Naive thymus-derived CD8-positive, alpha-beta T cell (primary cell): ENCODE results near the gene KLF3. TPM values are rescaled to one million over a fixed set of nuclear protein-coding genes. Genes with fewer than 3 reads are reported as not detected.

Experiments
- ATAC-seq, 2 donors: fragments of 150-1000 bp; cut with Tn5 transposase in 1 of 2; sonication (Bioruptor Pico), chemical (Tn5 transposase) in 1 of 2; 1 replicate in 1 of 2; 2 replicates in 1 of 2; pipeline ENCODE4 v1.10.0; 2021; ENCODE audit warnings: mild to moderate bottlenecking in 2 of 2, moderate library complexity in 2 of 2
- POLR2A ChIA-PET: fragments of 350-600 bp; sonication (Branson Sonifier 250); formaldehyde crosslinking; loops from one replicate; lab custom pipeline; 2021; ENCODE audit warnings: antibody characterized with exemption; lab: Charles Lee
- DNase-seq, 10 donors: peaks; one replicate each; pipeline versions ENCODE4 v3.0.0 to v3.0.0-alpha.2; 2020 to 2022
- H3K27ac Mint-ChIP-seq, 10 donors: one replicate each; pipeline ENCODE4 v1.8.0; 2020 to 2022; ENCODE audit warnings: mild to moderate bottlenecking in 10 of 10, mixed read lengths in 10 of 10, moderate library complexity in 4 of 10, inconsistent platforms in 1 of 10
- H3K27me3 Mint-ChIP-seq, 5 donors: one replicate each; pipeline ENCODE4 v1.8.0; 2021 to 2022; ENCODE audit warnings: mixed read lengths in 5 of 5
- H3K36me3 Mint-ChIP-seq, 3 donors: one replicate each; pipeline ENCODE4 v1.8.0; 2020 to 2022; ENCODE audit warnings: mixed read lengths in 3 of 3, mild to moderate bottlenecking in 2 of 3, inconsistent platforms in 1 of 3
- H3K4me1 Mint-ChIP-seq, 4 donors: one replicate each; pipeline ENCODE4 v1.8.0; 2021 to 2022; ENCODE audit warnings: mixed read lengths in 4 of 4
- H3K4me3 Mint-ChIP-seq, 10 donors: one replicate each; pipeline ENCODE4 v1.8.0; 2020 to 2022; ENCODE audit warnings: mild to moderate bottlenecking in 10 of 10, mixed read lengths in 10 of 10, moderate library complexity in 6 of 10, inconsistent platforms in 1 of 10
- H3K9me3 Mint-ChIP-seq, 9 donors: one replicate each; pipeline ENCODE4 v1.8.0; 2020 to 2022; ENCODE audit warnings: mixed read lengths in 9 of 9, mild to moderate bottlenecking in 3 of 9, inconsistent platforms in 1 of 9, moderate library complexity in 1 of 9
- polyA plus RNA-seq, 3 donors: library from polyadenylated mRNA; unstranded; fragments of 300-500 nt; fragmentation: Illumina TruSeq; gene quantifications; one replicate each; pipeline ENCODE4 v1.2.3, GENCODE V29; 2021
- total RNA-seq, 8 experiments: library from RNA in 2 of 8; stranded (reverse) in 2 of 8; gene quantifications; one replicate each; pipeline ENCODE4 v1.2.3 and lab custom pipeline; 2021 to 2026

Gene KLF3
- total and polyA plus RNA-seq, 5 experiments from 2014 or later: 46.2 to 125 (median 56.6) TPM

- DNase-seq (no peak), ATAC-seq (no peak)
- H3K4me3 Mint-ChIP-seq: no peak overlapping the region
- POLR2A ChIA-PET: no interaction called here
- peak overlapping the region in 1 of 10 donors; percentile 14 for H3K27ac Mint-ChIP-seq
- no peaks in the 10 kb centered on the region for H3K27me3 Mint-ChIP-seq
- no peaks in the 10 kb centered on the region for H3K9me3 Mint-ChIP-seq
- no peaks in the 10 kb centered on the region for H3K36me3 Mint-ChIP-seq
- peaks cover 0 to 33% (median 16%) of the 10 kb centered on the region in 4 donors for H3K4me1 Mint-ChIP-seq
Measured at GRCh38 chr4:38706301-38706700, 42.3 kb downstream of the KLF3 start.

- Mint-ChIP-seq H3K27me3 (peaks cover 0 to 2% (median 0%) of the 10 kb centered on the region in 5 donors), H3K9me3 (peaks cover 2 to 23% (median 12%) of the 10 kb centered on the region in 9 donors), H3K4me1 (peaks cover 0 to 20% (median 11%) of the 10 kb centered on the region in 4 donors), H3K36me3 (peaks cover 0 to 17% (median 17%) of the 10 kb centered on the region in 3 donors), H3K27ac (peak overlapping the region in 1 of 10 donors; percentile 3), H3K4me3 (no peak overlapping the region)
- DNase-seq: no peak
- POLR2A ChIA-PET: no interaction called here
- no peak for ATAC-seq
Measured at GRCh38 chr4:38710053-38710452, 46.1 kb downstream of the KLF3 start.

GRCh38 chr4:38711066-38711465 lies 47.1 kb downstream of the KLF3 start:
- peaks cover 0 to 21% (median 17%) of the 10 kb centered on the region in 3 donors for H3K36me3 Mint-ChIP-seq
- ATAC-seq (no peak), DNase-seq (no peak)
- H3K27me3 Mint-ChIP-seq: peaks cover 0 to 2% (median 0%) of the 10 kb centered on the region in 5 donors
- POLR2A ChIA-PET: no interaction called here
- H3K27ac Mint-ChIP-seq: no peak overlapping the region
- no peak overlapping the region for H3K4me3 Mint-ChIP-seq
- peaks cover 2 to 23% (median 12%) of the 10 kb centered on the region in 9 donors for H3K9me3 Mint-ChIP-seq
- H3K4me1 Mint-ChIP-seq: peaks cover 0 to 18% (median 8%) of the 10 kb centered on the region in 4 donors

GRCh38 chr4:38715050-38715449 lies 51.1 kb downstream of the KLF3 start:
- ATAC-seq: no peak
- peaks cover 2 to 23% (median 12%) of the 10 kb centered on the region in 9 donors for H3K9me3 Mint-ChIP-seq

GRCh38 chr4:38716256-38716655 lies 52.3 kb downstream of the KLF3 start:
- no peak overlapping the region for H3K27ac Mint-ChIP-seq
- DNase-seq: no peak
- H3K9me3 Mint-ChIP-seq: peaks cover 2 to 23% (median 12%) of the 10 kb centered on the region in 9 donors
- H3K4me3 Mint-ChIP-seq: no peak overlapping the region
- H3K27me3 Mint-ChIP-seq: peaks cover 0 to 2% (median 0%) of the 10 kb centered on the region in 5 donors
- H3K36me3 Mint-ChIP-seq: peaks cover 0 to 21% (median 17%) of the 10 kb centered on the region in 3 donors
- no peak for ATAC-seq
- POLR2A ChIA-PET: interaction anchor here (0.6 kb wide), 1 partner anchor 35 kb away, joined by 3 read pairs; no protein-coding TSS in a partner anchor
- peaks cover 0 to 2% (median 0%) of the 10 kb centered on the region in 4 donors for H3K4me1 Mint-ChIP-seq

More at GRCh38 chr4:38715050-38715449, 51.1 kb downstream of the KLF3 start:
- no peak overlapping the region for H3K27ac Mint-ChIP-seq
- H3K36me3 Mint-ChIP-seq: peaks cover 0 to 21% (median 17%) of the 10 kb centered on the region in 3 donors
- H3K4me1 Mint-ChIP-seq: peaks cover 0 to 5% (median 2%) of the 10 kb centered on the region in 4 donors
- H3K4me3 Mint-ChIP-seq: no peak overlapping the region
- POLR2A ChIA-PET: no interaction called here
- H3K27me3 Mint-ChIP-seq: peaks cover 0 to 2% (median 0%) of the 10 kb centered on the region in 5 donors
- DNase-seq: no peak

GRCh38 chr4:38717604-38718003 lies 53.6 kb downstream of the KLF3 start:
- Mint-ChIP-seq H3K27me3 (peaks cover 0 to 2% (median 0%) of the 10 kb centered on the region in 5 donors), H3K9me3 (peaks cover 2 to 15% (median 7%) of the 10 kb centered on the region in 9 donors), H3K27ac (no peak overlapping the region), H3K4me1 (no peaks in the 10 kb centered on the region), H3K4me3 (no peak overlapping the region), H3K36me3 (peaks cover 0 to 15% (median 10%) of the 10 kb centered on the region in 3 donors)
- POLR2A ChIA-PET: interaction anchor here (0.6 kb wide), 1 partner anchor 9 kb away, joined by 6 read pairs; no protein-coding TSS in a partner anchor
- ATAC-seq: no peak
- DNase-seq: no peak

GRCh38 chr4:38723114-38723513 lies 59.1 kb downstream of the KLF3 start:
- peak overlapping the region in 1 of 10 donors; percentile 29 for H3K27ac Mint-ChIP-seq
- no peak overlapping the region for H3K4me3 Mint-ChIP-seq
- no peaks in the 10 kb centered on the region for H3K9me3 Mint-ChIP-seq
- no peaks in the 10 kb centered on the region for H3K36me3 Mint-ChIP-seq
- peaks cover 2 to 11% (median 4%) of the 10 kb centered on the region in 4 donors for H3K4me1 Mint-ChIP-seq
- DNase-seq (no peak), ATAC-seq (no peak)
- POLR2A ChIA-PET: no interaction called here
- H3K27me3 Mint-ChIP-seq: no peaks in the 10 kb centered on the region

GRCh38 chr4:38723726-38724474 lies 59.9 kb downstream of the KLF3 start:
- DNase-seq (no peak), ATAC-seq (no peak)
- peaks cover 4 to 11% (median 8%) of the 10 kb centered on the region in 4 donors for H3K4me1 Mint-ChIP-seq
- no peaks in the 10 kb centered on the region for H3K36me3 Mint-ChIP-seq
- peak overlapping the region in 1 of 10 donors; percentile 63 for H3K27ac Mint-ChIP-seq
- H3K4me3 Mint-ChIP-seq: no peak overlapping the region
- POLR2A ChIA-PET: no interaction called here
- no peaks in the 10 kb centered on the region for H3K9me3 Mint-ChIP-seq
- no peaks in the 10 kb centered on the region for H3K27me3 Mint-ChIP-seq

- DNase-seq (no peak), ATAC-seq (no peak)
- Mint-ChIP-seq H3K9me3 (no peaks in the 10 kb centered on the region), H3K27ac (peak overlapping the region in 2 of 10 donors; percentile 24 to 63), H3K4me3 (no peak overlapping the region), H3K4me1 (peaks cover 4 to 14% (median 10%) of the 10 kb centered on the region in 4 donors), H3K36me3 (no peaks in the 10 kb centered on the region), H3K27me3 (no peaks in the 10 kb centered on the region)
- POLR2A ChIA-PET: no interaction called here
Measured at GRCh38 chr4:38724475-38724808, 60.4 kb downstream of the KLF3 start.

- H3K4me3 Mint-ChIP-seq: no peak overlapping the region
- ATAC-seq (no peak), DNase-seq (no peak)
- H3K4me1 Mint-ChIP-seq: peaks cover 10 to 25% (median 15%) of the 10 kb centered on the region in 4 donors
- H3K9me3 Mint-ChIP-seq: peaks cover 0 to 6% (median 0%) of the 10 kb centered on the region in 9 donors
- H3K27me3 Mint-ChIP-seq: no peaks in the 10 kb centered on the region
- H3K36me3 Mint-ChIP-seq: no peaks in the 10 kb centered on the region
- POLR2A ChIA-PET: interaction anchor here (0.7 kb wide), 1 partner anchor 261 kb away, joined by 7 read pairs; no protein-coding TSS in a partner anchor
- peak overlapping the region in 2 of 10 donors; percentile 45 to 47 for H3K27ac Mint-ChIP-seq
Measured at GRCh38 chr4:38728631-38729141, 64.7 kb downstream of the KLF3 start.

- H3K4me3 Mint-ChIP-seq: no peak overlapping the region
Measured at GRCh38 chr4:38730493-38730829, 66.5 kb downstream of the KLF3 start.

GRCh38 chr4:38730830-38731646 lies 67.0 kb downstream of the KLF3 start:
- peaks cover 0 to 24% (median 15%) of the 10 kb centered on the region in 4 donors for H3K4me1 Mint-ChIP-seq
- peaks cover 0 to 1% (median 0%) of the 10 kb centered on the region in 5 donors for H3K27me3 Mint-ChIP-seq
- H3K36me3 Mint-ChIP-seq: no peaks in the 10 kb centered on the region
- H3K4me3 Mint-ChIP-seq: no peak overlapping the region
- peaks cover 0 to 14% (median 0%) of the 10 kb centered on the region in 9 donors for H3K9me3 Mint-ChIP-seq
- peak overlapping the region in 1 of 10 donors; percentile 29 for H3K27ac Mint-ChIP-seq
- POLR2A ChIA-PET: interaction anchor here (0.7 to 2.2 kb wide), 3 partner anchors 28 to 1115 kb away, joined by 3 to 12 read pairs (median 3); no protein-coding TSS in a partner anchor
- ATAC-seq (peak; percentile 59 to 85), DNase-seq (peak; percentile 58 to 89 (median 77))

More at GRCh38 chr4:38730493-38730829, 66.5 kb downstream of the KLF3 start:
- POLR2A ChIA-PET: interaction anchor here (0.7 to 2.2 kb wide), 3 partner anchors 27 to 1116 kb away, joined by 3 to 12 read pairs (median 3); no protein-coding TSS in a partner anchor
- peaks cover 0 to 14% (median 0%) of the 10 kb centered on the region in 9 donors for H3K9me3 Mint-ChIP-seq
- H3K27me3 Mint-ChIP-seq: no peaks in the 10 kb centered on the region
- no peak overlapping the region for H3K27ac Mint-ChIP-seq
- H3K36me3 Mint-ChIP-seq: no peaks in the 10 kb centered on the region
- no peak for DNase-seq
- peaks cover 0 to 24% (median 15%) of the 10 kb centered on the region in 4 donors for H3K4me1 Mint-ChIP-seq
- ATAC-seq: no peak
